ENCODE data around the gene STK26. TPM values are rescaled to one million over a fixed set of nuclear protein-coding genes. Genes with fewer than 3 reads are reported as not detected.
"Not testable (repeated sequence)": the region's sequence is repeated elsewhere in the genome, so short reads cannot be mapped to it uniquely, and the experiment has no call there.

Gene STK26
- total RNA-seq, 4 donors from 2014 or later, result 11.6 to 15.9 (median 13.6) TPM

DNA sequence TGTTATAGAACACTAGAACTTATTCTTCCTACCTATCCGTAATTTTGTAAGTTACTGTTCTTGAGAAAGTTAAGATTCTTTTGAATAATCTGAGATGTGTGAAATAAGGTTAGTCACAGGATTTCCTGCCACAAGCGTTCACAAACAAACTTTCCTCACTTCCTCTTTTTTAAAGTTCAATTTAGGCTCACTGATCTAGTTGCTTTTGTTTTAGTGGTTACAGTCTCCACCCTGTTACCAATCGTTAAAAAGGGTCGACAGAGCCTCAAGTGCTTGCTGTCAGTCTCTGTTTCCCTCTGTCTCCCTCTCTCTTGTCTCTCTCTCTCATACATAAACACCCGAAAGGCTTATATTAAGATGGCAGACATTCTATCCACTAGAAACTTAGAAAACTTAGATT lies 35.9 kb upstream of the STK26 start:
- Histone ChIP-seq H3K27me3 (no peaks in the 10 kb centered on the region), H3K9me3 (no peaks in the 10 kb centered on the region), H3K4me3 (no peak overlapping the region), H3K36me3 (no peaks in the 10 kb centered on the region), H3K4me1 (no peaks in the 10 kb centered on the region), H3K27ac (replicated peaks in 1 of 4) (no peak overlapping the region)
- DNase-seq (ENCODE audit: extremely low spot score), result no peak
- 46% methylated on average over 5 of the region's 5 CpGs for WGBS
- no peak for TF ChIP-seq EP300 (IDR thresholded peaks at IDR 0.05)
- TF ChIP-seq POLR2A (IDR thresholded peaks at IDR 0.05; ENCODE audit: low read depth), result no peak
- TF ChIP-seq CTCF (IDR thresholded peaks at IDR 0.05), result no peak
- no peak for TF ChIP-seq POLR2AphosphoS5 (IDR thresholded peaks at IDR 0.05)
- intact Hi-C loops (cut with DNase I), result no loop called here

DNA sequence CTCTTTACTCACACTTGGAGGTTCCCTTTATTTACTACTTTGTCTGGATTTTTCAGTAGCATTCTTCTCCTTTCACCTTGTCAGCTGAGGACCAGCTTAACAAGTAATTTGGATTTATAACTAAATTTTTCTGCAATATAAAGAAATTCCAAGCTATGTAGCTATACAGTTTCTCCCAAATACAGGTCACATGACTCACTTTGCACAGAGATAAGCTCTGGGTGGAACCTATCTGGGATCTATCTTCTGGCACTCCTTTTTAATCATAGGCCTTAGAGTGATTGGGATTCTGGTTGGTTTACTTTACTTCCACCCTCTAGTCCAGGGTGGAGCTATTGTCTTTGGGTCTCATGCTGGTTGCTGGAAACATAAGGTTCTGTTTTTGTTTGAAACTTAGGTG lies 34.9 kb upstream of the STK26 start:
- no peak for DNase-seq (ENCODE audit: extremely low spot score)
- TF ChIP-seq POLR2AphosphoS5 (IDR thresholded peaks at IDR 0.05) (no peak), POLR2A (IDR thresholded peaks at IDR 0.05; ENCODE audit: low read depth) (no peak), EP300 (IDR thresholded peaks at IDR 0.05) (no peak), CTCF (IDR thresholded peaks at IDR 0.05) (no peak)
- intact Hi-C loops (cut with DNase I), result no loop called here
- H3K4me3 ChIP-seq, result no peak overlapping the region
- no peaks in the 10 kb centered on the region for H3K9me3 ChIP-seq
- no peaks in the 10 kb centered on the region for H3K4me1 ChIP-seq
- no peaks in the 10 kb centered on the region for H3K27me3 ChIP-seq
- H3K27ac ChIP-seq (replicated peaks in 1 of 4), result no peak overlapping the region
- H3K36me3 ChIP-seq, result no peaks in the 10 kb centered on the region

GRCh38 chrX:132001127-132001526 lies 22.0 kb upstream of the STK26 start:
- Histone ChIP-seq H3K27me3 (peaks cover 0 to 6% (median 0%) of the 10 kb centered on the region in 4 donors), H3K27ac (replicated peaks in 1 of 4) (no peak overlapping the region), H3K4me1 (no peaks in the 10 kb centered on the region), H3K9me3 (no peaks in the 10 kb centered on the region), H3K36me3 (no peaks in the 10 kb centered on the region), H3K4me3 (no peak overlapping the region)
- intact Hi-C loops (cut with DNase I), result no loop called here
- no peak for DNase-seq (ENCODE audit: extremely low spot score)
- WGBS, result 72% methylated on average over 3 of the region's 3 CpGs
- TF ChIP-seq CTCF (IDR thresholded peaks at IDR 0.05), result no peak
- TF ChIP-seq POLR2AphosphoS5 (IDR thresholded peaks at IDR 0.05), result no peak
- TF ChIP-seq POLR2A (IDR thresholded peaks at IDR 0.05; ENCODE audit: low read depth), result no peak
- TF ChIP-seq EP300 (IDR thresholded peaks at IDR 0.05), result no peak

DNA sequence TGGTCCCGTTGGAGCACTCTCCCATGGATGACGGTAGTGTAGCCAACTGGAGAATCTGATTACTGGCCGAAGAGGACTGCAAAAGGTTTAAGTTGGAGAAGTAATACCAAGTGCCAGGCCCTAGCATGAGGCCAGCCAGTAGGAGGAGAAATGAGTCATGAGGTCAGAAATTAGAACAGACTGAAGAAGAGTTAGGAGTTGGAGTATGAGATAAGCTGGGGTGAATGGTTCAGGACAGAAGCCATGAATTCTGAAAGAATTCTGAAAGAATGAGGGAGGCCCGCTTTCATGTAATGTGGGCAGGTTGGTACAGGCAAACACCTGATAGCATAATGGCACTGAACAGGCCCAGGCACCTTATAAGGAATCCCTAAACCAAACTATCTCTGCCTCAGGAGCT lies 18.4 kb upstream of the STK26 start:
- H3K27ac ChIP-seq (replicated peaks in 1 of 4), result no peak overlapping the region
- H3K36me3 ChIP-seq, result no peaks in the 10 kb centered on the region
- no peak for TF ChIP-seq CTCF (IDR thresholded peaks at IDR 0.05)
- no peak for TF ChIP-seq POLR2AphosphoS5 (IDR thresholded peaks at IDR 0.05)
- peaks cover 0 to 10% (median 0%) of the 10 kb centered on the region in 4 donors for H3K27me3 ChIP-seq
- 71% methylated on average over 4 of the region's 4 CpGs for WGBS
- intact Hi-C loops (cut with DNase I), result no loop called here
- no peaks in the 10 kb centered on the region for H3K4me1 ChIP-seq
- H3K9me3 ChIP-seq, result no peaks in the 10 kb centered on the region
- H3K4me3 ChIP-seq, result no peak overlapping the region
- no peak for DNase-seq (ENCODE audit: extremely low spot score)

DNA sequence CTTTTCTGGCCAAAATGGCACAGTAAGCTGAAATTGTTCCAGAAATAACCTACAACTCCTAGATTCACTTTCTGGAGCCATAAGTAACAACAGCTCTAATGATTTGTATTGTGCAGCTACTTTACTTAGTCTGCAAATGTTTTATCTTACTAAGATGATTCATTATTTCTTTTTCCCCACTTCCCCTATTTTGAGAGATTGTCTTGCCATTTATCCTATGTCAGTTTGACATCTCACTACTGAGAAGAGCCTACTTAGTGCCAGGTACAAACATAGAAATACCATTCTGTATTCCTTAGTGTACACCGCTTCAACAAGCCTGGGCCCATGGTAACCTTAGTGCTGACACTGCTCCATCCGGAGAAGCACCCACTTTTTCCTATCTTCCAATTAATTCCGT lies 13.8 kb upstream of the STK26 start:
- intact Hi-C loops (cut with DNase I), result no loop called here
- Histone ChIP-seq H3K36me3 (no peaks in the 10 kb centered on the region), H3K27ac (replicated peaks in 1 of 4) (no peak overlapping the region), H3K9me3 (no peaks in the 10 kb centered on the region), H3K4me3 (no peak overlapping the region), H3K27me3 (peaks cover 0 to 3% (median 0%) of the 10 kb centered on the region in 4 donors), H3K4me1 (no peaks in the 10 kb centered on the region)
- no peak for DNase-seq (ENCODE audit: extremely low spot score)
- 78% methylated on average over 3 of the region's 3 CpGs for WGBS
- TF ChIP-seq POLR2A (IDR thresholded peaks at IDR 0.05; ENCODE audit: low read depth), result no peak
- TF ChIP-seq EP300 (IDR thresholded peaks at IDR 0.05), result no peak

DNA sequence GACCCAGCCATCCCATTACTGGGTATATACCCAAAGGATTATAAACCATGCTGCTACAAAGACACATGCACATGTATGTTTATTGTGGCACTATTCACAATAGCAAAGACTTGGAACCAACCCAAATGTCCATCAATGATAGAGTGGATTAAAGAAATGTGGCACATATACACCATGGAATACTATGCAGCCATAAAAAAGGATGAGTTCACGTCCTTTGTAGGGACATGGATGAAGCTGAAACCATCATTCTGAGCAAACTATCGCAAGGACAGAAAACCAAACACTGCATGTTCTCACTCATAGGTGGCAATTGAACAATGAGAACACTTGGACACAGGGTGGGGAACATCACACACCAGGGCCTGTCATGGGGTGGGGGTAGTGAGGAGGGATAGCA lies 12.9 kb upstream of the STK26 start:
- H3K27me3 ChIP-seq; H3K27ac ChIP-seq (replicated peaks in 1 of 4); H3K4me1 ChIP-seq; DNase-seq (ENCODE audit: extremely low spot score); H3K36me3 ChIP-seq; intact Hi-C loops (cut with DNase I); H3K9me3 ChIP-seq; H3K4me3 ChIP-seq: not testable (repeated sequence)
- 80% methylated on average over 2 of the region's 2 CpGs for WGBS

All from esophagus muscularis mucosa (tissue), 4 donors.